Mononuclear cell (primary cell): Measurements from ENCODE around the gene IER5. TPM values are rescaled to one million over a fixed set of nuclear protein-coding genes. Genes with fewer than 3 reads are reported as not detected.

Experiments used
- H3K27me3 ChIP-seq: 2 replicates; pipeline ENCODE4 v1.6.0; 2011; ENCODE audit warnings: low read length, control low read depth; ENCODE audit not compliant: insufficient read depth
- H3K4me1 ChIP-seq: 2 replicates; pipeline ENCODE4 v1.5.1; 2011; ENCODE audit warnings: mild to moderate bottlenecking, low read length, control low read depth; ENCODE audit not compliant: insufficient read depth
- H3K4me3 ChIP-seq: 2 replicates; pipeline ENCODE4 v1.5.1; 2011; ENCODE audit warnings: mild to moderate bottlenecking, low read length, moderate library complexity
- H3K9me3 ChIP-seq: 2 replicates; pipeline ENCODE4 v1.5.1; 2011; ENCODE audit warnings: low read depth, mild to moderate bottlenecking, control low read depth, low read length
- total RNA-seq: library from RNA; depleted of rRNA; stranded (reverse); fragments of >200 nt; gene quantifications from one replicate; pipeline ENCODE4 v1.2.3, GENCODE V29; 2012

Gene IER5
- total RNA-seq, 1 donor, result 170 TPM

- H3K4me1 ChIP-seq, result peaks cover 71% of the 10 kb centered on the region
- no peaks in the 10 kb centered on the region for H3K9me3 ChIP-seq
- no peaks in the 10 kb centered on the region for H3K27me3 ChIP-seq
- H3K4me3 ChIP-seq, result no peak overlapping the region
Measured at GRCh38 chr1:181126289-181126688, 37.8 kb downstream of the IER5 start.

GRCh38 chr1:181126871-181127587 is 38.5 kb downstream of the IER5 start:
- H3K9me3 ChIP-seq, result no peaks in the 10 kb centered on the region
- H3K27me3 ChIP-seq, result no peaks in the 10 kb centered on the region
- H3K4me3 ChIP-seq, result no peak overlapping the region
- peaks cover 79% of the 10 kb centered on the region for H3K4me1 ChIP-seq

GRCh38 chr1:181127898-181128453 is 39.5 kb downstream of the IER5 start:
- no peaks in the 10 kb centered on the region for H3K9me3 ChIP-seq
- H3K27me3 ChIP-seq, result no peaks in the 10 kb centered on the region
- H3K4me3 ChIP-seq, result no peak overlapping the region
- H3K4me1 ChIP-seq, result peaks cover 85% of the 10 kb centered on the region

DNA sequence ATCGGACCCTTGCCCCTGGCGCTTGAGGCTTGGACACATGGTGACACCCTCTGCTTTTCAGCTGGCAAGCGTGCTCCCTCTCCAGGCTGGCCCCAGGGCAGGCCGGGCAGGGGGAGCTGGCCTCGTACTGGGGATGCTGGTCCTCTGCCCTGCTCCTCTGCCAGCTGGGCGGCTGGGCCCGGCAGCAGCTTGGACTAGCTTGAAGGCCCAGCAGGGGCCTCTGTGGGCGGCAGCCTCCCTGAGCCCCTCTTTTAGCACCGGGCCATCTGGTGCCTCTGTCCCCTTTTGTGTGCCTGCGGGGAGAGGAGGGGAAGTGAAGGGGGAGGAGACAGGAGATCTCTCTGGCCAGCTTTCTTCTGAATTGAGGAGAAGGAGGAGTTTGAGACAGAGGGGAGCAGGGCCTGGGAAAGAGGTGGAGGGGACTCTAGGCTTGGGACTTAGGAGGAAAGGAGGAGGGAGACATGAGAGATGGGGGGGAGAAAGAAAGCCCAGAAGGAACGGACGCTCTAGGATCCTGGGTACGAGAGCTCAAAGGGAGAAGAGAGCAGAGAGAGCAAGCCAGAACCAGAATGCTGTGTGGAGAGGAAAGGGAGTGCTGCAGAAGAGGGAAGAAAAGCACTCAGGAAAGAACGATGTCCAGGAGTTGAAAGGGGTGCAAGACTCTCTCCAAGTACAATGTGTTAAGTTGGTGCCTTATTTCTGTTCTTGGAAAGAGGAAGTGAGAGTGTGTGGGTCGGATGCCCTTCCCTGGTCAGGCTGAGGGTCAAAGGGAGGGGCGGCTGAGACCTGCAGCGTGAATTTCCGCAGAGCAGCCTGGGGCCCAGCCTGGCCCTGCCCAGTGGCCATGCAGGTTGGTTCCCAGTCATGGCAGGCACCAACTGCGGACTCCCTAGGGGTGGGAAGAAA is 40.3 kb downstream of the IER5 start:
- Histone ChIP-seq H3K27me3 (no peaks in the 10 kb centered on the region), H3K4me3 (no peak overlapping the region), H3K4me1 (peaks cover 86% of the 10 kb centered on the region)

DNA sequence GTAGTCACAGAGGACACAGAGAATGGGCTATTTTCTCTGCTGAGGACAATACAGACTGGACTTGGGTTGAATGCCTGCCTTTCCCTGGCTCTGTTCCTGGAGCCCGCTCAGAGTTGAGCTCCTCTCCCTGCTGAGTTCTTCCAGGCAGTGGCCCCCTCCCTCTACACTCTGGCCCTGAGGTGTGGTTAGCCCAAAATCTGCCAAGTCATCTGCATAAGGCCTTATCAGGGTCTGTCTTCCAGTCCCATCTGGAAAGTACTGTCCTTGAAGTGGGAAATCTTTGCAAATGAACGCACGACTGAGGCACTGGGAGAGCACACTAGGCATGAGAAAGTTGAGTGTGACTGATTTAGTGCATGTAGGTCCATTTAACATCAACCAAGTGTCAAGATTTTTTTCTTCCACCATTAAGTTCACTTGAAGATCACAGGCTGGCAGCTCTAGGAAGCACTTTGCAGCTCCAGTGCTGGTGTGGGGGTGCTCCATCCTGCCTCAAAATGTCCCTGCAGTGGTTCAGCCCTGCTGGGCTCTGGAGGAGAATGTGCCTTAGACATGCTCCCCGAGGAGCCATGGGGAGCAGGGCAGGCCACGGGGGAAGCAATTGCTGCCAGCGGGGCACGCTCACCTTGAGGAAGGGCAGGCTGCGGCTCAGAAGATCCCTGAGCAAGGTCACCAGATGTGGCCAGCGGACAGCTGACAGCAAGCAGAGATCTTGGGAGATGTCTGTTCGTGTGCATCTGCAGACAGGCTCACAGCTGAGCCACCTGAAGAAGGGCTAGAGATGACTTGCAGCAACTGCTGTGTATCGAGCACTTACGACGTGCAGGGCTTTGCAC is 41.5 kb downstream of the IER5 start:
- H3K9me3 ChIP-seq, result no peaks in the 10 kb centered on the region
- H3K4me3 ChIP-seq, result no peak overlapping the region
- H3K4me1 ChIP-seq, result peaks cover 86% of the 10 kb centered on the region
- no peaks in the 10 kb centered on the region for H3K27me3 ChIP-seq

More for the DNA sequence above, 40.3 kb downstream of the IER5 start:
- H3K9me3 ChIP-seq, result no peaks in the 10 kb centered on the region

DNA sequence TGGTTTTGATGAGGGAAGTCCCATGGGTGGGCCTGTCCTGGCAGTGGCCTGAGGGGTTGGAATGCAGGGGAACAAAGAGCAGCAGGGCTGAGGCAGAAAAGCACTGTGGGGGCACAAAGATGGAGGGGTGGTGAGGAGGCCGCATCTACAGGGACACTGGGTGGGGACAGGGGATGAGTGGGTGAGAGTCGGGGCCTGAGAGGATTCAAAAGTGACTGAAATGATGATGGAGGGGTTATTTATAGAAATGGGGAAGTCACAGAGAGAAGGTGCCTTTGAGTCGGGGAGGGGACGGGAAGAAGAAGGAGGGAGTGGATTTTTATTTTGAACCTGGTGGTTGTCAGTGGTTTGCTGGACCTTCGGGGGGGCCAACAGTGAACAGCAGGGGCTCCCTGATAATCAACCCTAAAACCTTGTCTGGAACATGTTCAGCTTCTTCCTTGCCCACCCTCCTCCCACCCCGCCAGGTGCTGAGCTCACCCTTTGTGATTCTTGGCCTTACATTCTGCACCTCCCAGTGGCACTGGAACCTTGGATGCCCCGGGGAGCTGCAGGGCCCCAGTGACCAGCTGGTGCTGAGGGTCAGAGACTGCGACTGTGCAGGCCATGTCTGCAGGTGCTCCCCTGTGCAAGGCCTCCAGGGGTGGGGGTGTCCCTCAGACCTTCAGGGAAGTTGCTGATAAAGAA is 42.9 kb downstream of the IER5 start:
- Histone ChIP-seq H3K27me3 (no peaks in the 10 kb centered on the region), H3K4me1 (peaks cover 95% of the 10 kb centered on the region), H3K4me3 (no peak overlapping the region), H3K9me3 (no peaks in the 10 kb centered on the region)

- H3K4me3 ChIP-seq, result no peak overlapping the region
- no peaks in the 10 kb centered on the region for H3K9me3 ChIP-seq
- no peaks in the 10 kb centered on the region for H3K27me3 ChIP-seq
- peaks cover 83% of the 10 kb centered on the region for H3K4me1 ChIP-seq
Measured at GRCh38 chr1:181133441-181133951, 45.0 kb downstream of the IER5 start.

GRCh38 chr1:181133969-181134418 is 45.5 kb downstream of the IER5 start:
- H3K4me1 ChIP-seq, result peaks cover 81% of the 10 kb centered on the region
- H3K4me3 ChIP-seq, result no peak overlapping the region
- H3K9me3 ChIP-seq, result no peaks in the 10 kb centered on the region
- H3K27me3 ChIP-seq, result no peaks in the 10 kb centered on the region

DNA sequence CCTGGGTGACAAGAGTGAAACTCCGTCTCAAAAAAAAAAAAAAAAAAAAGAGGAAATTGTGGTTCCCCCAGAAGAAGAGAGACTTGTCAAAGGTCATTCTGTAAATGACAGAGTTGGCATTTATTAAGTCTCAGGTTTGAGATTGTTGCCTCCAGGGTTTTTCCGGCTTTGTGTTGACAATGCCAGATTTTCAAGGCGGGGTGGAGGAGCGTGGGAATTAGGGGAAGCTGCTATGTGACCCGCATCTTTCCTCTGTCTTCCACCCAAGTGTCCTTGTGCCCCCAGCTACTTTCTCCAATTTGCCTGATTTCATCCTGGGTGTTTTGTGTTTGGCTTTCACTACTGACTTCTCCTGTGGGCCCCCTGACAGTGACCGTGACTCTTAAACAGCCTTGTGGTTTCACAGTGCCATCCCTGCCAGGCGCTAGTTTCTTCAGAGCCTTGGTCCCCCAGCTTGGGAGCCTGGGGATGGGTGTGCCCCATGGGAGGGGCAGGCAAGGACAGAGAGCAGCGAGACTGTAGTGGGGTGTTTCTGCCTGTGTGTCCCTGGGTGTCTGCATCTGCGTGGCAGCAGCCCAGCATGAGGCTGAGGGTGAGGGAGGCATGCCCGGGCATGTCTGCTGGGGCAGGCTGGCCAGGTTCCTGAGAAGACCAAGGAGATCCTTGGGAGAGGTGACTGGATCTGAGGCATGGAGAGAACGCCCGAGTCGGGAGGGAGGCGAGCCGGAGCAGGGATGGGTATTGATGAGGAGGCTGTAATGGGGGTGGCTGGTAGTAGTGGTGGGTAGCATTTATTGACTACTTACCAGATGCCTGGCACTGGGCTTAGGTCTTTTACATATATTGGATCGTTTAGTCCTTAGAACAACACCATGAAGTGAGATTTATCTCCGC is 46.3 kb downstream of the IER5 start:
- Histone ChIP-seq H3K4me3 (no peak overlapping the region), H3K27me3 (no peaks in the 10 kb centered on the region), H3K9me3 (no peaks in the 10 kb centered on the region), H3K4me1 (peaks cover 81% of the 10 kb centered on the region)

GRCh38 chr1:181135437-181135731 is 46.9 kb downstream of the IER5 start:
- H3K9me3 ChIP-seq, result no peaks in the 10 kb centered on the region
- H3K4me1 ChIP-seq, result peaks cover 81% of the 10 kb centered on the region
- H3K27me3 ChIP-seq, result no peaks in the 10 kb centered on the region
- H3K4me3 ChIP-seq, result no peak overlapping the region

- Histone ChIP-seq H3K4me3 (no peak overlapping the region), H3K9me3 (no peaks in the 10 kb centered on the region), H3K4me1 (peaks cover 81% of the 10 kb centered on the region), H3K27me3 (no peaks in the 10 kb centered on the region)
Measured at GRCh38 chr1:181135815-181136737, 47.6 kb downstream of the IER5 start.

- peaks cover 81% of the 10 kb centered on the region for H3K4me1 ChIP-seq
- H3K9me3 ChIP-seq, result no peaks in the 10 kb centered on the region
- no peaks in the 10 kb centered on the region for H3K27me3 ChIP-seq
- H3K4me3 ChIP-seq, result no peak overlapping the region
Measured at GRCh38 chr1:181136738-181137122, 48.2 kb downstream of the IER5 start.
